GM23338 (cell line): ENCODE data around the gene RMND5B.

Experiments used
- CREB1 ChIP-seq: fragments of 250-450 bp; sonication (Bioruptor Pico); IDR thresholded peaks from 2 replicates; pipeline ENCODE4 v1.5.0; 2020; ENCODE audit warnings: low read depth, mild to moderate bottlenecking, moderate library complexity
- CTCF ChIP-seq, 2 experiments: fragments of 200-600 bp in 1 of 2; sonication (generic) in 1 of 2; conservative IDR thresholded peaks; 2 replicates each; pipeline versions ENCODE4 v1.5.1 to v1.6.1; 2016 to 2017; ENCODE audit warnings: antibody characterized with exemption in 2 of 2, low read depth in 2 of 2, mild to moderate bottlenecking in 2 of 2, moderate library complexity in 1 of 2
- ETS1 ChIP-seq: IDR thresholded peaks from 2 replicates; pipeline ENCODE4 v1.6.1; 2016; ENCODE audit warnings: antibody characterized with exemption
- EZH2 ChIP-seq: fragments of 200-600 bp; sonication (generic); IDR thresholded peaks from one replicate; pipeline ENCODE4 v1.8.0; 2017; ENCODE audit warnings: antibody characterized with exemption, mild to moderate bottlenecking, low read depth; ENCODE audit not compliant: unreplicated experiment
- EZH2phosphoT487 ChIP-seq: fragments of 200-600 bp; sonication (generic); IDR thresholded peaks from one replicate; pipeline ENCODE4 v1.8.1; 2018; ENCODE audit warnings: antibody characterized with exemption; ENCODE audit not compliant: unreplicated experiment
- JUNB ChIP-seq: IDR thresholded peaks from one replicate; pipeline ENCODE4 v1.6.1; 2016; ENCODE audit warnings: antibody characterized with exemption; ENCODE audit not compliant: unreplicated experiment
- NANOG ChIP-seq: IDR thresholded peaks from 2 replicates; pipeline ENCODE4 v1.6.1; 2016; ENCODE audit warnings: antibody characterized with exemption, borderline replicate concordance
- POLR2AphosphoS5 ChIP-seq: IDR thresholded peaks from 2 replicates; pipeline ENCODE4 v1.6.1; 2016; ENCODE audit warnings: antibody characterized with exemption, low read depth
- REST ChIP-seq: IDR thresholded peaks from one replicate; pipeline ENCODE4 v1.6.1; 2018; ENCODE audit warnings: antibody characterized with exemption; ENCODE audit not compliant: unreplicated experiment
- STAT1 ChIP-seq: IDR thresholded peaks from one replicate; pipeline ENCODE4 v1.6.1; 2016; ENCODE audit warnings: antibody characterized with exemption; ENCODE audit not compliant: unreplicated experiment
- ZNF114 ChIP-seq: fragments of 250-450 bp; sonication (Bioruptor Pico); IDR thresholded peaks from 2 replicates; pipeline ENCODE4 v1.5.0; 2020; ENCODE audit warnings: mild to moderate bottlenecking, moderate library complexity
- ZNF331 ChIP-seq: fragments of 250-450 bp; sonication (Bioruptor Pico); IDR thresholded peaks from 2 replicates; pipeline ENCODE4 v1.5.0; 2020; ENCODE audit warnings: low read depth, mild to moderate bottlenecking, moderate library complexity
- ZNF462 ChIP-seq: fragments of 250-450 bp; sonication (Bioruptor Pico); IDR thresholded peaks from 2 replicates; pipeline ENCODE4 v1.5.0; 2020; ENCODE audit warnings: mild to moderate bottlenecking, moderate library complexity

GRCh38 chr5:178189433-178189832, 58.6 kb downstream of the RMND5B start:
- TF ChIP-seq CTCF (conservative IDR thresholded peaks at IDR 0.05; ENCODE audit: low read depth in 2 of 2) (no peak), EZH2 (no peak), EZH2phosphoT487 (no peak), STAT1 (no peak), REST (no peak), POLR2AphosphoS5 (no peak), ETS1 (no peak), JUNB (no peak), ZNF114 (CRISPR knock-in tag) (no peak), CREB1 (CRISPR knock-in tag) (no peak), ZNF462 (CRISPR knock-in tag) (no peak), NANOG (no peak), ZNF331 (CRISPR knock-in tag) (no peak)
